Measurements from ENCODE around the gene PHACTR1. TPM values are rescaled to one million over a fixed set of nuclear protein-coding genes. Genes with fewer than 3 reads are reported as not detected.
"Not testable (repeated sequence)": the region's sequence is repeated elsewhere in the genome, so short reads cannot be mapped to it uniquely, and the experiment has no call there.

PHACTR1 gene
- total RNA-seq, 1 donor from 2014 or later, result 72.8 TPM

GRCh38 chr6:13319891-13320564, 603.5 kb downstream of the PHACTR1 start:
- Histone ChIP-seq H3K4me3 (no peak overlapping the region), H3K36me3 (peaks cover 100% of the 10 kb centered on the region), H3K27me3 (no peaks in the 10 kb centered on the region), H3K9me3 (no peaks in the 10 kb centered on the region), H3K27ac (no peak overlapping the region), H3K4me1 (no peaks in the 10 kb centered on the region)
- intact Hi-C loops (cut with DNase I), result no loop called here
- DNase-seq, result no peak
- TF ChIP-seq CTCF (IDR thresholded peaks at IDR 0.05), result no peak
- no peak for ATAC-seq

GRCh38 chr6:13326031-13326586, 609.5 kb downstream of the PHACTR1 start:
- intact Hi-C loops (cut with DNase I); H3K27me3 ChIP-seq; DNase-seq; H3K9me3 ChIP-seq; H3K4me3 ChIP-seq; H3K27ac ChIP-seq; ATAC-seq; H3K4me1 ChIP-seq: not testable (repeated sequence)
- H3K36me3 ChIP-seq, result peaks cover 50% of the 10 kb centered on the region

- ATAC-seq (no peak), DNase-seq (no peak)
- peak overlapping the region; percentile 90 for H3K4me3 ChIP-seq
- no peaks in the 10 kb centered on the region for H3K27me3 ChIP-seq
- H3K4me1 ChIP-seq, result peaks cover 6% of the 10 kb centered on the region
- intact Hi-C loops (cut with DNase I), result no loop called here
- TF ChIP-seq CTCF (IDR thresholded peaks at IDR 0.05), result no peak
- no peaks in the 10 kb centered on the region for H3K9me3 ChIP-seq
- peaks cover 35% of the 10 kb centered on the region for H3K36me3 ChIP-seq
- peak overlapping the region; percentile 89 for H3K27ac ChIP-seq
Measured at GRCh38 chr6:13327691-13328075, 611.1 kb downstream of the PHACTR1 start.

- DNase-seq, result peak; percentile 96
- H3K36me3 ChIP-seq, result peaks cover 29% of the 10 kb centered on the region
- peak; percentile 97 for ATAC-seq
- H3K4me1 ChIP-seq, result peaks cover 6% of the 10 kb centered on the region
- no peaks in the 10 kb centered on the region for H3K27me3 ChIP-seq
- intact Hi-C loops (cut with DNase I), result no loop called here
- no peaks in the 10 kb centered on the region for H3K9me3 ChIP-seq
- no peak for TF ChIP-seq CTCF (IDR thresholded peaks at IDR 0.05)
- peak within 1 kb of the TSS; percentile 89 for H3K27ac ChIP-seq
- peak within 1 kb of the TSS; percentile 90 for H3K4me3 ChIP-seq
Measured at GRCh38 chr6:13328076-13328874, 611.7 kb downstream of the PHACTR1 start, which contains the start of gene TBC1D7. Gene TBC1D7, minus strand, starts transcription at chr6:13328537. Its CDS starts 1,639 bp downstream, at chr6:13326898.

- no peaks in the 10 kb centered on the region for H3K27me3 ChIP-seq
- intact Hi-C loops (cut with DNase I), result no loop called here
- H3K4me3 ChIP-seq, result peak overlapping the region; percentile 90
- no peaks in the 10 kb centered on the region for H3K9me3 ChIP-seq
- peaks cover 23% of the 10 kb centered on the region for H3K36me3 ChIP-seq
- DNase-seq, result no peak
- no peak for TF ChIP-seq CTCF (IDR thresholded peaks at IDR 0.05)
- no peak for ATAC-seq
- H3K27ac ChIP-seq, result peak overlapping the region; percentile 89
- peaks cover 6% of the 10 kb centered on the region for H3K4me1 ChIP-seq
Measured at GRCh38 chr6:13328875-13329183, 612.3 kb downstream of the PHACTR1 start.

Measured in upper lobe of right lung (tissue), 1 donor.